Mesendoderm (in vitro differentiated cells): ENCODE results near the gene AGAP2.

Experiments used
- DNase-seq: peaks from one replicate; pipeline ENCODE4 v3.0.0; 2013
- H2AK5ac ChIP-seq: 2 replicates; pipeline ENCODE4 v1.6.1; 2013; ENCODE audit warnings: low read length, inconsistent platforms
- H2BK120ac ChIP-seq: 2 replicates; pipeline ENCODE4 v1.6.1; 2013; ENCODE audit warnings: low read depth, mild to moderate bottlenecking, low read length, moderate library complexity, mixed read lengths
- H2BK15ac ChIP-seq: replicated peaks from 2 replicates; pipeline ENCODE4 v1.6.1; 2013; ENCODE audit warnings: low read depth, mild to moderate bottlenecking, moderate library complexity
- H2BK5ac ChIP-seq: 2 replicates; pipeline ENCODE4 v1.6.1; 2013; ENCODE audit warnings: low read length, inconsistent platforms
- H3K18ac ChIP-seq: 2 replicates; pipeline ENCODE4 v1.6.1; 2013; ENCODE audit warnings: mild to moderate bottlenecking, low read length, mixed read lengths
- H3K23ac ChIP-seq: one replicate; pipeline ENCODE4 v1.6.1; 2013; ENCODE audit warnings: low read length
- H3K27ac ChIP-seq: 2 replicates; pipeline ENCODE4 v1.5.1; 2013; ENCODE audit warnings: low read depth, mild to moderate bottlenecking, inconsistent platforms, low read length, moderate library complexity
- H3K27me3 ChIP-seq: 2 replicates; pipeline ENCODE4 v1.6.1; 2013; ENCODE audit warnings: low read length, control low read depth, mild to moderate bottlenecking, inconsistent platforms; ENCODE audit not compliant: insufficient read depth, poor library complexity
- H3K36me3 ChIP-seq: 2 replicates; pipeline ENCODE4 v1.6.1; 2013; ENCODE audit warnings: low read length, inconsistent platforms; ENCODE audit not compliant: control insufficient read depth, insufficient read depth
- H3K4ac ChIP-seq: one replicate; pipeline ENCODE4 v1.6.1; 2013; ENCODE audit warnings: low read depth, mild to moderate bottlenecking, low read length, moderate library complexity
- H3K4me1 ChIP-seq: 2 replicates; pipeline ENCODE4 v1.6.1; 2013; ENCODE audit warnings: low read depth, low read length, inconsistent platforms; ENCODE audit not compliant: control insufficient read depth
- H3K4me2 ChIP-seq: 2 replicates; pipeline ENCODE4 v1.6.1; 2013; ENCODE audit warnings: low read length
- H3K4me3 ChIP-seq: 2 replicates; pipeline ENCODE4 v1.5.1; 2013; ENCODE audit warnings: mild to moderate bottlenecking, low read length
- H3K56ac ChIP-seq: one replicate; pipeline ENCODE4 v1.6.1; 2013; ENCODE audit warnings: low read length
- H3K79me1 ChIP-seq: 2 replicates; pipeline ENCODE4 v1.6.1; 2013; ENCODE audit warnings: low read length, inconsistent platforms
- H3K79me2 ChIP-seq: 2 replicates; pipeline ENCODE4 v1.6.1; 2013; ENCODE audit warnings: mild to moderate bottlenecking, low read length; ENCODE audit not compliant: control insufficient read depth, insufficient read depth
- H3K9ac ChIP-seq: 2 replicates; pipeline ENCODE4 v1.6.1; 2013; ENCODE audit warnings: low read length, inconsistent platforms
- H4K5ac ChIP-seq: one replicate; pipeline ENCODE4 v1.6.1; 2013; ENCODE audit warnings: low read length
- H4K8ac ChIP-seq: one replicate; pipeline ENCODE4 v1.6.1; 2013; ENCODE audit warnings: low read depth, mild to moderate bottlenecking, control low read depth, low read length, moderate library complexity
- WGBS: extraction: QIAGEN DNeasy Blood & Tissue Kit; methylation state at CpG from one replicate; pipeline ENCODE4 v1.1.7; 2013; ENCODE audit warnings: low lambda C conversion rate, missing lambda C conversion rate; ENCODE audit not compliant: insufficient coverage; ENCODE audit errors: extremely low coverage; 5-methylcytosine and 5-hydroxymethylcytosine counted together

Gene AGAP2

DNA sequence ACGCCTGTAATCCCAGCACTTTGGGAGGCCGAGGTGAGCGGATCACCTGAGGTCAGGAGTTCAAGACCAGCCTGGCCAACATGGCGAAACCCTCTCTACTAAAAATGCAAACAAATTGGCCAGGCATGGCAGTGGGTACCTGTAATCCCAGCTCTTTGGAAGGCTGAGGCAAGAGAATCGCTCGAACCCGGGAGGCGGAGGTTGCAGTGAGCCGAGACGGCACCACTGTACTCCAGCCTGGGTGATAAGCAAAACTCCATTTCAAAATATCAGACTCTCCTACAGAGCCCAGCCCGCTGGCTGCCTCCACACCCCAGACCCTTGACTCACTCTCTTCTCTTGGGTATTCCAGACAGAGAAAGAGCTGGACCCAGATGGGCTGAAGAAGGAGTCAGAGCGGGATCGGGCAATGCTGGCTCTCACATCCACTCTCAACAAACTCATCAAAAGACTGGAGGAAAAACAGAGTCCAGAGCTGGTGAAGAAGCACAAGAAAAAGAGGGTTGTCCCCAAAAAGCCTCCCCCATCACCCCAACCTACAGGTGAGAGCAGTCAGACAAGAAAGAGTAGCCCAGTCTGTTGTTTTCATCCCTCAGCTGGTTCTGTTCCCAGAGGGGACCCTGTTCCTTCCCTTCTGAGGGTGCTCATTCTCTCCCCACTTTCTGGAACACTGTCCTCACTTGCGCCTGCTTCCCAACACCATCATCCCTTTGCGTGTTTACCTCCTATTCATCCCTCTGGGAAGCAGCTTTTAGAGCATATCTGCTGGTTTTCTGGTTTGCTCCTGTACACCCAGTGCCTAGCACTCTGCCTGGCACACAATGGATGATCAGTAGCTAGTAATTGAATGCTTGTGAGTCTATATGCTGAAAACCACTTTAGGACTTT is 19.7 kb downstream of the AGAP2 start:
- no peak overlapping the region for H3K4ac ChIP-seq
- no peak overlapping the region for H2BK5ac ChIP-seq
- no peaks in the 10 kb centered on the region for H3K27me3 ChIP-seq
- no peaks in the 10 kb centered on the region for H3K79me1 ChIP-seq
- no peak overlapping the region for H3K27ac ChIP-seq
- H2AK5ac ChIP-seq, result no peak overlapping the region
- no peak overlapping the region for H2BK120ac ChIP-seq
- H2BK15ac ChIP-seq, result no peak overlapping the region
- H3K18ac ChIP-seq, result no peak overlapping the region
- H3K9ac ChIP-seq, result no peak overlapping the region
- peaks cover 6% of the 10 kb centered on the region for H3K36me3 ChIP-seq
- no peak overlapping the region for H3K23ac ChIP-seq
- H3K56ac ChIP-seq, result no peak overlapping the region
- H3K4me1 ChIP-seq, result no peaks in the 10 kb centered on the region
- WGBS, result no CpG with 5 or more reads among the region's 15 CpGs
- no peak overlapping the region for H3K4me3 ChIP-seq
- no peak overlapping the region for H4K8ac ChIP-seq
- DNase-seq, result no peak
- no peak overlapping the region for H3K4me2 ChIP-seq
- H4K5ac ChIP-seq, result no peak overlapping the region
- no peaks in the 10 kb centered on the region for H3K79me2 ChIP-seq

DNA sequence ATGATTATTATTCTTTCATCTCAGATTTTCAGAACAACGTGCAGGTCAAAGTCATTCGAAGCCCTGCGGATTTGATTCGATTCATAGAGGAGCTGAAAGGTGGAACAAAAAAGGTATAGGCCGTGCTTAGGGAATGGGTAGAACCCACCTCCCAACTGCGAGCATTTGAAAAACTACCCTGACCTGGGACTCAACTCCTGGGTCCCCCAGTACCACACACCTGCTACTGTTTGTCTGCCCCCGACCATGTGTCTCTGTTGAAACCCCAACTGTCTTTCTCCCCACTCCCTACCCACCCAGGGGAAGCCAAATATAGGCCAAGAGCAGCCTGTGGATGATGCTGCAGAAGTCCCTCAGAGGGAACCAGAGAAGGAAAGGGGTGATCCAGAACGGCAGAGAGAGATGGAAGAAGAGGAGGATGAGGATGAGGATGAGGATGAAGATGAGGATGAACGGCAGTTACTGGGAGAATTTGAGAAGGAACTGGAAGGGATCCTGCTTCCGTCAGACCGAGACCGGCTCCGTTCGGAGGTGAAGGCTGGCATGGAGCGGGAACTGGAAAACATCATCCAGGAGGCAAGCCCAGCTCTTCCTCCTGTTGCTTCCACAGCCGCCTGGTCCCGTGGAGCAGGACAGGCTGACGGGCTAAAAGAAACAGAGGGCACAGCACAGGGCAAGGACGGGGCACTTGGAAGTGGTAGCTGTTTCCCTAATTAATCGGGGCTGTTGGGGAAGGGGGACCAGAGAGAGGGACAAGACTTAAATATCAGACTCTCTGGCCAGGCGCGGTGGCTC is 20.5 kb downstream of the AGAP2 start:
- no peak overlapping the region for H3K9ac ChIP-seq
- H3K36me3 ChIP-seq, result peaks cover 6% of the 10 kb centered on the region
- H3K23ac ChIP-seq, result no peak overlapping the region
- no peak overlapping the region for H2BK120ac ChIP-seq
- no peaks in the 10 kb centered on the region for H3K79me1 ChIP-seq
- no peaks in the 10 kb centered on the region for H3K79me2 ChIP-seq
- H3K56ac ChIP-seq, result no peak overlapping the region
- DNase-seq, result no peak
- no peak overlapping the region for H4K8ac ChIP-seq
- H3K4me2 ChIP-seq, result no peak overlapping the region
- H3K27me3 ChIP-seq, result no peaks in the 10 kb centered on the region
- 100% methylated on average over 2 of the region's 22 CpGs for WGBS
- no peak overlapping the region for H4K5ac ChIP-seq
- H3K4me3 ChIP-seq, result no peak overlapping the region
- no peak overlapping the region for H3K18ac ChIP-seq
- no peak overlapping the region for H3K27ac ChIP-seq
- no peak overlapping the region for H3K4ac ChIP-seq
- H2BK15ac ChIP-seq, result no peak overlapping the region
- no peak overlapping the region for H2BK5ac ChIP-seq
- no peak overlapping the region for H2AK5ac ChIP-seq
- no peaks in the 10 kb centered on the region for H3K4me1 ChIP-seq

DNA sequence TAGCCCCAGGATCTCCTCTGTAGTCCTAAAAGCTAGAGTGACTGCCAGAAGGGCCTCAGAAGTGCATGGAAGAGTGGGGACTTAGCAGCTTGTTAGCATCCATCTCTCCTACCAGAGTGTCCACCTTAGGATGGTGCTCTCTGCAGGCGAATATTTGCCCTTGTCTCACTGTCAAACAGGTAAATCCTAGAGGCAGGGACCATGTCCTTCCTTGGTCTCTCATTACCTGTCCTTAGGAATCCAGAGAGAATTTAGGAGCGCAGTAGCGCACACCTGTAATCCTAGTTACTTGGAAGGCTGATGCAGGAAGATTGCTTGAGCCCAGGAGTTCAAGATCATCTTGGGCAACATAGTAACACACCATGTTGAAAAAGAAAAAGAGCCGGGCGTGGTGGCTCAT is 21.4 kb downstream of the AGAP2 start:
- no peak overlapping the region for H2BK5ac ChIP-seq
- no peaks in the 10 kb centered on the region for H3K79me1 ChIP-seq
- no peak overlapping the region for H3K23ac ChIP-seq
- no peak overlapping the region for H2AK5ac ChIP-seq
- no peak overlapping the region for H4K5ac ChIP-seq
- H3K4me2 ChIP-seq, result no peak overlapping the region
- no peaks in the 10 kb centered on the region for H3K79me2 ChIP-seq
- no CpG with 5 or more reads among the region's 5 CpGs for WGBS
- no peak overlapping the region for H2BK120ac ChIP-seq
- no peak overlapping the region for H2BK15ac ChIP-seq
- no peak overlapping the region for H3K9ac ChIP-seq
- H3K27me3 ChIP-seq, result no peaks in the 10 kb centered on the region
- no peak overlapping the region for H3K56ac ChIP-seq
- H3K4me1 ChIP-seq, result no peaks in the 10 kb centered on the region
- no peak for DNase-seq
- no peak overlapping the region for H3K27ac ChIP-seq
- H3K4me3 ChIP-seq, result no peak overlapping the region
- no peak overlapping the region for H4K8ac ChIP-seq
- H3K4ac ChIP-seq, result no peak overlapping the region
- peaks cover 6% of the 10 kb centered on the region for H3K36me3 ChIP-seq
- H3K18ac ChIP-seq, result no peak overlapping the region

DNA sequence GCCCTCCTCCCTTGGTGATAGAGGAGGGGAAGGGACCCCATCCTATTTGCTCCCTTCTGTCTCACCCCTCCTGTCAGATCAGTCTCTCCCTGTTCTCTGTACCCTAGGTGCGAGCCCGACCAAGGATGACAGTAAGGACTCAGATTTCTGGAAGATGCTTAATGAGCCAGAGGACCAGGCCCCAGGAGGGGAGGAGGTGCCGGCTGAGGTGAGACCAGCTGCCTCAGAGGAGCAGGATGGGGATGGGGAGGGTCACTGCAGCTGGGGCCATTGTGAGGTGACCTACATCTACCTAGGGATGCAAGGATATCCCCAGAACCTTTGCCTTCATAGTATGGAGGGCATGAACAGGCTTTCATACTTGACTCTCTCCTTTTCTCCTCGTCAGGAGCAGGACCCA is 22.2 kb downstream of the AGAP2 start:
- H3K18ac ChIP-seq, result no peak overlapping the region
- no CpG with 5 or more reads among the region's 4 CpGs for WGBS
- H2BK15ac ChIP-seq, result no peak overlapping the region
- no peak overlapping the region for H2BK120ac ChIP-seq
- H3K9ac ChIP-seq, result no peak overlapping the region
- H3K4me3 ChIP-seq, result no peak overlapping the region
- no peak overlapping the region for H2AK5ac ChIP-seq
- no peak overlapping the region for H4K8ac ChIP-seq
- no peak overlapping the region for H3K4ac ChIP-seq
- peaks cover 6% of the 10 kb centered on the region for H3K36me3 ChIP-seq
- no peak overlapping the region for H3K4me2 ChIP-seq
- no peak overlapping the region for H4K5ac ChIP-seq
- H3K27ac ChIP-seq, result no peak overlapping the region
- H3K79me1 ChIP-seq, result no peaks in the 10 kb centered on the region
- no peak overlapping the region for H2BK5ac ChIP-seq
- no peak overlapping the region for H3K23ac ChIP-seq
- no peak for DNase-seq
- H3K56ac ChIP-seq, result no peak overlapping the region
- no peaks in the 10 kb centered on the region for H3K79me2 ChIP-seq
- no peaks in the 10 kb centered on the region for H3K4me1 ChIP-seq
- H3K27me3 ChIP-seq, result no peaks in the 10 kb centered on the region

DNA sequence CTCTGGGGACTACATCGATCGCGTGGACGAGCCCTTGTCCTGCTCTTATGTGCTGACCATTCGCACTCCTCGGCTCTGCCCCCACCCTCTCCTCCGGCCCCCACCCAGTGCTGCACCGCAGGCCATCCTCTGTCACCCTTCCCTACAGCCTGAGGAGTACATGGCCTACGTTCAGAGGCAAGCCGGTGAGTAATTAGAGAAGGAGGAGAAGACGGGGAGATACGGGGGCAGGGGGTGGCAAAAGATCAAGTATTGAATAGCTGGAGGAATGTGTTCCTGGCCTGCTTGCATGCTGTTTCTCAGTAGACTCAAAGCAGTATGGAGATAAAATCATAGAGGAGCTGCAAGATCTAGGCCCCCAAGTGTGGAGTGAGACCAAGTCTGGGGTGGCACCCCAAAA is 22.8 kb downstream of the AGAP2 start:
- Histone ChIP-seq H3K18ac (no peak overlapping the region), H2BK5ac (no peak overlapping the region), H3K4me2 (no peak overlapping the region), H3K79me1 (no peaks in the 10 kb centered on the region), H3K4me3 (no peak overlapping the region), H2BK15ac (no peak overlapping the region), H3K4ac (no peak overlapping the region), H3K9ac (no peak overlapping the region), H3K23ac (no peak overlapping the region), H3K79me2 (no peaks in the 10 kb centered on the region), H3K56ac (no peak overlapping the region), H3K27me3 (no peaks in the 10 kb centered on the region), H2AK5ac (no peak overlapping the region), H4K5ac (no peak overlapping the region), H4K8ac (no peak overlapping the region), H2BK120ac (no peak overlapping the region), H3K36me3 (peaks cover 6% of the 10 kb centered on the region), H3K4me1 (no peaks in the 10 kb centered on the region), H3K27ac (no peak overlapping the region)
- DNase-seq, result no peak
- WGBS, result no CpG with 5 or more reads among the region's 12 CpGs
